WTC11 (cell line): Measurements from ENCODE around the gene TPBGL. TPM values are rescaled to one million over a fixed set of nuclear protein-coding genes. Genes with fewer than 3 reads are reported as not detected.

Experiments
- ATAC-seq: fragments of 200-7000 bp; cut with Tn5 transposase; 2 replicates; pipeline ENCODE4 v1.10.0; 2021; ENCODE audit warnings: mild to moderate bottlenecking, moderate library complexity
- CTCF ChIA-PET: fragments of 300-600 bp; sonication (Branson Sonifier 250); formaldehyde crosslinking; loops from one replicate; lab custom pipeline; 2021; ENCODE audit warnings: antibody characterized with exemption; lab: Charles Lee
- POLR2A ChIA-PET: fragments of 350-600 bp; sonication (Branson Sonifier 250); formaldehyde crosslinking; loops from one replicate; lab custom pipeline; 2021; ENCODE audit warnings: antibody characterized with exemption; lab: Charles Lee
- DNase-seq: peaks from one replicate; pipeline ENCODE4 v3.0.0; 2021; ENCODE audit warnings: low spot score
- H3K27ac Mint-ChIP-seq: 2 replicates; pipeline ENCODE4 v1.8.0; 2021; ENCODE audit warnings: mixed read lengths
- H3K27me3 Mint-ChIP-seq: 2 replicates; pipeline ENCODE4 v1.8.0; 2021; ENCODE audit warnings: low read depth, mild to moderate bottlenecking, moderate library complexity, mixed read lengths
- H3K36me3 Mint-ChIP-seq: 2 replicates; pipeline ENCODE4 v1.8.0; 2021; ENCODE audit warnings: mixed read lengths
- H3K4me1 Mint-ChIP-seq: 2 replicates; pipeline ENCODE4 v1.8.0; 2022; ENCODE audit warnings: mixed read lengths
- H3K4me3 Mint-ChIP-seq: 2 replicates; pipeline ENCODE4 v1.8.0; 2021; ENCODE audit warnings: mild to moderate bottlenecking, moderate library complexity, mixed read lengths
- H3K9me3 Mint-ChIP-seq: 2 replicates; pipeline ENCODE4 v1.8.0; 2021; ENCODE audit warnings: mixed read lengths
- ETV6 ChIP-seq: sonication (generic); formaldehyde crosslinking; IDR thresholded peaks from 2 replicates; pipeline ENCODE4 v1.8.1; 2022; ENCODE audit warnings: mild to moderate bottlenecking, missing genetic modification reagents
- FOXK1 ChIP-seq: sonication (generic); formaldehyde crosslinking; IDR thresholded peaks from 2 replicates; pipeline ENCODE4 v1.8.0; 2022; ENCODE audit warnings: mild to moderate bottlenecking, moderate library complexity, missing genetic modification reagents
- FOXP1 ChIP-seq: sonication (generic); formaldehyde crosslinking; IDR thresholded peaks from 2 replicates; pipeline ENCODE4 v1.8.0; 2022; ENCODE audit warnings: missing genetic modification reagents, mild to moderate bottlenecking, moderate library complexity, borderline replicate concordance
- GTF2I ChIP-seq: fragments of 250-450 bp; sonication (Bioruptor Pico); conservative IDR thresholded peaks from 2 replicates; pipeline ENCODE4 v1.4.0; 2021; ENCODE audit warnings: mild to moderate bottlenecking
- IRF2 ChIP-seq: sonication (generic); formaldehyde crosslinking; IDR thresholded peaks from 2 replicates; pipeline ENCODE4 v1.8.0; 2022; ENCODE audit warnings: low read depth, missing genetic modification reagents, borderline replicate concordance
- RELA ChIP-seq: sonication (generic); formaldehyde crosslinking; IDR thresholded peaks from 2 replicates; pipeline ENCODE4 v1.8.1; 2022; ENCODE audit warnings: missing genetic modification reagents, mild to moderate bottlenecking, borderline replicate concordance
- SMAD3 ChIP-seq: sonication (generic); formaldehyde crosslinking; IDR thresholded peaks from 2 replicates; pipeline ENCODE4 v1.8.0; 2022; ENCODE audit warnings: missing genetic modification reagents, mild to moderate bottlenecking, borderline replicate concordance
- SMAD4 ChIP-seq: sonication (generic); formaldehyde crosslinking; IDR thresholded peaks from 2 replicates; pipeline ENCODE4 v1.8.0; 2022; ENCODE audit warnings: mild to moderate bottlenecking, missing genetic modification reagents
- ZBTB21 ChIP-seq: sonication (generic); formaldehyde crosslinking; IDR thresholded peaks from 2 replicates; pipeline ENCODE4 v1.8.1; 2023; ENCODE audit warnings: mild to moderate bottlenecking, missing genetic modification reagents, borderline replicate concordance
- ZNF232 ChIP-seq: sonication (generic); formaldehyde crosslinking; IDR thresholded peaks from 2 replicates; pipeline ENCODE4 v1.8.0; 2022; ENCODE audit warnings: mild to moderate bottlenecking, missing genetic modification reagents
- total RNA-seq: library from RNA; stranded (reverse); gene quantifications from 3 replicates; pipeline ENCODE4 v1.2.3, GENCODE V29; 2021
- TF ChIP-seq, protein P1 (sequence below): fragments of 250-450 bp; sonication (Bioruptor Pico); IDR thresholded peaks from 2 replicates; pipeline ENCODE4 v1.9.0; 2021; ENCODE audit warnings: mild to moderate bottlenecking, borderline replicate concordance
- TF ChIP-seq, protein P2 (sequence below): fragments of 250-450 bp; sonication (Bioruptor Pico); IDR thresholded peaks from 2 replicates; pipeline ENCODE4 v1.9.0; 2021; ENCODE audit warnings: moderate library complexity, mild to moderate bottlenecking, inconsistent platforms, borderline replicate concordance
- TF ChIP-seq, protein P3 (sequence below): sonication (generic); formaldehyde crosslinking; IDR thresholded peaks from 2 replicates; pipeline ENCODE4 v1.8.1; 2023; ENCODE audit warnings: mild to moderate bottlenecking, missing genetic modification reagents, borderline replicate concordance
- TF ChIP-seq, protein P4 (sequence below): fragments of 250-450 bp; sonication (Bioruptor Pico); IDR thresholded peaks from 2 replicates; pipeline ENCODE4 v1.9.0; 2021; ENCODE audit warnings: mild to moderate bottlenecking

The TPBGL gene
- total RNA-seq, 1 experiment from 2014 or later = 0.37 TPM

DNA sequence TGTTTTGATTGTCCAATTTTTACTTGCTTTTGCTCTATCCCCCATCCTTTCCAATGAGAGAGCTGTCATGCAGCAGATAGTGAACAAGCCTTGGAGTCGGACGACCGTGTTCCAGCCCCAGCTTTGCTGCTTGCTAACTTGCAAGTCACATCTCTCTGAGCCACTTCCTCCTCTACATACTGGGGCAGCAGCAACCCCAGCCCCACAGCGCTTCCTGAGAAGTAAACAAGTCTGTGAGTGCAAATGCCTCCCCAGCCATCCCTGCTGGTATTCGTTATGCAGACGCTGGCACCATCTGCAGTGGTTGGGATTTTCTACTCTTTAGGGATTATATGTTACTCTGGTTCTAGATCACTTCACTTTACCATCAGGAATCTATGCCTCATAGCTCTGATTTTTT, 35.0 kb downstream of the TPBGL start:
- no peak for TF ChIP-seq ETV6 (CRISPR knock-in tag)
- TF ChIP-seq ZBTB21 (CRISPR knock-in tag) = no peak
- TF ChIP-seq, protein P1, sequence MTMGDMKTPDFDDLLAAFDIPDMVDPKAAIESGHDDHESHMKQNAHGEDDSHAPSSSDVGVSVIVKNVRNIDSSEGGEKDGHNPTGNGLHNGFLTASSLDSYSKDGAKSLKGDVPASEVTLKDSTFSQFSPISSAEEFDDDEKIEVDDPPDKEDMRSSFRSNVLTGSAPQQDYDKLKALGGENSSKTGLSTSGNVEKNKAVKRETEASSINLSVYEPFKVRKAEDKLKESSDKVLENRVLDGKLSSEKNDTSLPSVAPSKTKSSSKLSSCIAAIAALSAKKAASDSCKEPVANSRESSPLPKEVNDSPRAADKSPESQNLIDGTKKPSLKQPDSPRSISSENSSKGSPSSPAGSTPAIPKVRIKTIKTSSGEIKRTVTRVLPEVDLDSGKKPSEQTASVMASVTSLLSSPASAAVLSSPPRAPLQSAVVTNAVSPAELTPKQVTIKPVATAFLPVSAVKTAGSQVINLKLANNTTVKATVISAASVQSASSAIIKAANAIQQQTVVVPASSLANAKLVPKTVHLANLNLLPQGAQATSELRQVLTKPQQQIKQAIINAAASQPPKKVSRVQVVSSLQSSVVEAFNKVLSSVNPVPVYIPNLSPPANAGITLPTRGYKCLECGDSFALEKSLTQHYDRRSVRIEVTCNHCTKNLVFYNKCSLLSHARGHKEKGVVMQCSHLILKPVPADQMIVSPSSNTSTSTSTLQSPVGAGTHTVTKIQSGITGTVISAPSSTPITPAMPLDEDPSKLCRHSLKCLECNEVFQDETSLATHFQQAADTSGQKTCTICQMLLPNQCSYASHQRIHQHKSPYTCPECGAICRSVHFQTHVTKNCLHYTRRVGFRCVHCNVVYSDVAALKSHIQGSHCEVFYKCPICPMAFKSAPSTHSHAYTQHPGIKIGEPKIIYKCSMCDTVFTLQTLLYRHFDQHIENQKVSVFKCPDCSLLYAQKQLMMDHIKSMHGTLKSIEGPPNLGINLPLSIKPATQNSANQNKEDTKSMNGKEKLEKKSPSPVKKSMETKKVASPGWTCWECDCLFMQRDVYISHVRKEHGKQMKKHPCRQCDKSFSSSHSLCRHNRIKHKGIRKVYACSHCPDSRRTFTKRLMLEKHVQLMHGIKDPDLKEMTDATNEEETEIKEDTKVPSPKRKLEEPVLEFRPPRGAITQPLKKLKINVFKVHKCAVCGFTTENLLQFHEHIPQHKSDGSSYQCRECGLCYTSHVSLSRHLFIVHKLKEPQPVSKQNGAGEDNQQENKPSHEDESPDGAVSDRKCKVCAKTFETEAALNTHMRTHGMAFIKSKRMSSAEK = no peak
- TF ChIP-seq FOXP1 = no peak
- no peak for TF ChIP-seq GTF2I (CRISPR knock-in tag)
- TF ChIP-seq SMAD3 (CRISPR knock-in tag) = no peak
- TF ChIP-seq RELA (CRISPR knock-in tag) = no peak
- TF ChIP-seq FOXK1 (CRISPR knock-in tag) = no peak
- TF ChIP-seq, protein P2, sequence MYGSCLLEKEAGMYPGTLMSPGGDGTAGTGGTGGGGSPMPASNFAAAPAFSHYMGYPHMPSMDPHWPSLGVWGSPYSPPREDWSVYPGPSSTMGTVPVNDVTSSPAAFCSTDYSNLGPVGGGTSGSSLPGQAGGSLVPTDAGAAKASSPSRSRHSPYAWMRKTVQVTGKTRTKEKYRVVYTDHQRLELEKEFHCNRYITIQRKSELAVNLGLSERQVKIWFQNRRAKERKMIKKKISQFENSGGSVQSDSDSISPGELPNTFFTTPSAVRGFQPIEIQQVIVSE (CRISPR knock-in tag) = no peak
- no peak for TF ChIP-seq IRF2 (CRISPR knock-in tag)
- TF ChIP-seq, protein P3, sequence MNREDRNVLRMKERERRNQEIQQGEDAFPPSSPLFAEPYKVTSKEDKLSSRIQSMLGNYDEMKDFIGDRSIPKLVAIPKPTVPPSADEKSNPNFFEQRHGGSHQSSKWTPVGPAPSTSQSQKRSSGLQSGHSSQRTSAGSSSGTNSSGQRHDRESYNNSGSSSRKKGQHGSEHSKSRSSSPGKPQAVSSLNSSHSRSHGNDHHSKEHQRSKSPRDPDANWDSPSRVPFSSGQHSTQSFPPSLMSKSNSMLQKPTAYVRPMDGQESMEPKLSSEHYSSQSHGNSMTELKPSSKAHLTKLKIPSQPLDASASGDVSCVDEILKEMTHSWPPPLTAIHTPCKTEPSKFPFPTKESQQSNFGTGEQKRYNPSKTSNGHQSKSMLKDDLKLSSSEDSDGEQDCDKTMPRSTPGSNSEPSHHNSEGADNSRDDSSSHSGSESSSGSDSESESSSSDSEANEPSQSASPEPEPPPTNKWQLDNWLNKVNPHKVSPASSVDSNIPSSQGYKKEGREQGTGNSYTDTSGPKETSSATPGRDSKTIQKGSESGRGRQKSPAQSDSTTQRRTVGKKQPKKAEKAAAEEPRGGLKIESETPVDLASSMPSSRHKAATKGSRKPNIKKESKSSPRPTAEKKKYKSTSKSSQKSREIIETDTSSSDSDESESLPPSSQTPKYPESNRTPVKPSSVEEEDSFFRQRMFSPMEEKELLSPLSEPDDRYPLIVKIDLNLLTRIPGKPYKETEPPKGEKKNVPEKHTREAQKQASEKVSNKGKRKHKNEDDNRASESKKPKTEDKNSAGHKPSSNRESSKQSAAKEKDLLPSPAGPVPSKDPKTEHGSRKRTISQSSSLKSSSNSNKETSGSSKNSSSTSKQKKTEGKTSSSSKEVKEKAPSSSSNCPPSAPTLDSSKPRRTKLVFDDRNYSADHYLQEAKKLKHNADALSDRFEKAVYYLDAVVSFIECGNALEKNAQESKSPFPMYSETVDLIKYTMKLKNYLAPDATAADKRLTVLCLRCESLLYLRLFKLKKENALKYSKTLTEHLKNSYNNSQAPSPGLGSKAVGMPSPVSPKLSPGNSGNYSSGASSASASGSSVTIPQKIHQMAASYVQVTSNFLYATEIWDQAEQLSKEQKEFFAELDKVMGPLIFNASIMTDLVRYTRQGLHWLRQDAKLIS (CRISPR knock-in tag) = no peak
- TF ChIP-seq SMAD4 = no peak
- TF ChIP-seq, protein P4, sequence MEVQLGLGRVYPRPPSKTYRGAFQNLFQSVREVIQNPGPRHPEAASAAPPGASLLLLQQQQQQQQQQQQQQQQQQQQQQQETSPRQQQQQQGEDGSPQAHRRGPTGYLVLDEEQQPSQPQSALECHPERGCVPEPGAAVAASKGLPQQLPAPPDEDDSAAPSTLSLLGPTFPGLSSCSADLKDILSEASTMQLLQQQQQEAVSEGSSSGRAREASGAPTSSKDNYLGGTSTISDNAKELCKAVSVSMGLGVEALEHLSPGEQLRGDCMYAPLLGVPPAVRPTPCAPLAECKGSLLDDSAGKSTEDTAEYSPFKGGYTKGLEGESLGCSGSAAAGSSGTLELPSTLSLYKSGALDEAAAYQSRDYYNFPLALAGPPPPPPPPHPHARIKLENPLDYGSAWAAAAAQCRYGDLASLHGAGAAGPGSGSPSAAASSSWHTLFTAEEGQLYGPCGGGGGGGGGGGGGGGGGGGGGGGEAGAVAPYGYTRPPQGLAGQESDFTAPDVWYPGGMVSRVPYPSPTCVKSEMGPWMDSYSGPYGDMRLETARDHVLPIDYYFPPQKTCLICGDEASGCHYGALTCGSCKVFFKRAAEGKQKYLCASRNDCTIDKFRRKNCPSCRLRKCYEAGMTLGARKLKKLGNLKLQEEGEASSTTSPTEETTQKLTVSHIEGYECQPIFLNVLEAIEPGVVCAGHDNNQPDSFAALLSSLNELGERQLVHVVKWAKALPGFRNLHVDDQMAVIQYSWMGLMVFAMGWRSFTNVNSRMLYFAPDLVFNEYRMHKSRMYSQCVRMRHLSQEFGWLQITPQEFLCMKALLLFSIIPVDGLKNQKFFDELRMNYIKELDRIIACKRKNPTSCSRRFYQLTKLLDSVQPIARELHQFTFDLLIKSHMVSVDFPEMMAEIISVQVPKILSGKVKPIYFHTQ = no peak
- no peak for TF ChIP-seq ZNF232 (CRISPR knock-in tag)
- no peak for DNase-seq
- H3K27me3 Mint-ChIP-seq = no peaks in the 10 kb centered on the region
- CTCF ChIA-PET = interaction anchor here (0.8 to 2.2 kb wide), 6 partner anchors 14 to 135 kb away, joined by 3 to 14 read pairs (median 4); no protein-coding TSS in a partner anchor
- peak overlapping the region; percentile 91 for H3K27ac Mint-ChIP-seq
- POLR2A ChIA-PET = interaction anchor here (0.8 kb wide), 1 partner anchor 27 kb away, joined by 3 read pairs; no protein-coding TSS in a partner anchor
- no peaks in the 10 kb centered on the region for H3K9me3 Mint-ChIP-seq
- H3K36me3 Mint-ChIP-seq = peaks cover 49% of the 10 kb centered on the region
- H3K4me3 Mint-ChIP-seq = no peak overlapping the region
- peaks cover 27% of the 10 kb centered on the region for H3K4me1 Mint-ChIP-seq
- ATAC-seq = peak; percentile 11; the same call in 1 of the 2 replicates
